COR-L47 (cell line): ENCODE results near the gene TEX50.
"Not testable (repeated sequence)": the region's sequence is repeated elsewhere in the genome, so short reads cannot be mapped to it uniquely, and the experiment has no call there.

Source experiments
- DNase-seq: peaks from one replicate; lab custom pipeline; 2025; lab: John Stamatoyannopoulos, UW

Gene TEX50, protein sequence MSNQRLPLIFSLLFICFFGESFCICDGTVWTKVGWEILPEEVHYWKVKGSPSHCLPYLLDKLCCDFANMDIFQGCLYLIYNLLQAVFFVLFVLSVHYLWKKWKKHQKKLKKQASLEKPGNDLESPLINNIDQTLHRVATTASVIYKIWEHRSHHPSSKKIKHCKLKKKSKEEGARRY

DNA sequence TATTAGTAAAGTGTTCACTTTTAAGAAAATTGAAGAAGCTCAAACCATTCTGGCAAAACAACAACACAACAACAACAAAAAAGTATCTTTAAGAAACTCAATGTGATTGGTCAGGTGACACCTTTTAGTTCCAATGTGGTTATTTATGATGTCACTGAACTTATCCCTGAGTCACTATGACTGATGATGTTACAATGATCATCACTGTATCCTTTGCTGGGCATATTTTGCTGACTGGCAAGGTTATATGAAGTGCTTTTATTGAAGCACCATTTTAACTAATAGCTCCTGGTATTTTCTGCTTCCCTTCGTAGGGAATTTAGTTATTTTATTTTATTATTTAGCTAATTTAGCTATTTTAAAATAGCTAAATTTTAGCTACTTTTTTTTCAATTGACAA lies at the start of gene TEX50:
TSS of gene TEX50 (plus strand) at position 223 of the 400 bp plus-strand sequence. CDS start 184 bp downstream, outside the sequence.
- no peak for DNase-seq

DNA sequence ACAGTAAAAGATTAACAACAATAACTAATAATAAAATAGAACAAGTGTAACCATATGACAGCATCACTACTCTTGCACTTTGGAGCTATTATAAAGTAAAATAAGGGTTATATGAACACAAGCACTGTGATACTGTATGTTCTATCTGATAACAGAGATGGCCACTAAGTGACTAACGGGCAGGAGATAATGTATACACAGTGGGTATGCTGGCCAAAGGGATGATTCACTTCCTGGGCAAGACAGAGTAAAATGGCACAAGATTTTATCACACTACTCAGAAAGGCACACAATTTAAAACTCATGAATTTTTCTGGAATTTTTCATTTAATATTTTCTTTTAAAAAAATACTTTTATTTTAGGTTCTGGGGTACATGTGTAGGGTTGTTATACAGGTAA lies 44.6 kb upstream of the TEX50 start:
- DNase-seq: no peak

DNA sequence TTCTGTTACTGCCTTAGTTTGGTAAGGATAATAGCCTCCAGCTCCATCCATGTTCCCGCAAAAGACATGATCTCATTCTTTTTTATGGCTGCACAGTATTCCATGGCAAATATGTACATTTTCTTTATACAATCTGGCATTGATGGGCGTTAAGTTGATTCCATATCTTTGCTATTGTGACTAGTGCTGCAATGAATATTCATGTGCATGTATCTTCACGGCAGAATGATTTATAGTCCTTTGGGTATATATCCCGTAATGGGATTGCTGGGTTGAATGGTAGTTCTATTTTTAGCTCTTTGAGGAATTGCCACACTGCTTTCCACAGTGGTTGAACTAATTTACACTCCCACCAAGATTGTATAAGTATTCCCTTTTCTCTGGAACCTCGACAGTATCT lies 44.0 kb upstream of the TEX50 start:
- DNase-seq: not testable (repeated sequence)

DNA sequence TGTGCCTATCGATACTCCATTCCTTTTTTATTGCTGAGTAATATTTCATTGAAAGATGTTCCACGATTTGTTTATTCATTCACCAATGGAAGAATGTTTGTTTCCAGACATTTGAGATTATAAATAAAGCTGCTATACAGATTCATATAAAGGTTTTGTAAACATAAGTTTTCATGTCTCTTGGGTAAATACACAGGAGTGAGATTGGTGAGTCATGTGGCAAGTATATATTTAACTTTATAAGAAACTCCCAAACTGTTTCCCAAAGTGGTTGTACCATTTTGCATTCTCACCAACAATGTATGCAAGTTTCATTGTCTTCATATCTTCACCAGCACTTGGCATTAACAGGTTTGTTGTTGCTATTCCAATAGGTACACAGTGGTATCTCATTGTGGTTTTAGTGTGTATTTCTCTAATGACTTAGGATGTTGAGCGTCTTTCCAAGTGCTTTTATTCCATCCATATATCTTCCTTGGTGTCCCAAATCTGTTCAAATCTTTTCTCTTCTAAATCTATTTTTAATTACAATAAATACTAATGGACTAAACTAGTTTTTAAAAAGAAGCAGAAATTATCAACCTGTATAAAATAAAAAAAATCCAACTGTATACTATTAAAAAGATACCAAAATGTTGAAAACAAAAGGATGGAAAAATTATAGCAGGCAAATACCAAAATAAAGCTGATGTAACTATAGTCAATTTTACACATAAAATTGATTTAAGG lies 38.9 kb upstream of the TEX50 start:
- DNase-seq: no peak

DNA sequence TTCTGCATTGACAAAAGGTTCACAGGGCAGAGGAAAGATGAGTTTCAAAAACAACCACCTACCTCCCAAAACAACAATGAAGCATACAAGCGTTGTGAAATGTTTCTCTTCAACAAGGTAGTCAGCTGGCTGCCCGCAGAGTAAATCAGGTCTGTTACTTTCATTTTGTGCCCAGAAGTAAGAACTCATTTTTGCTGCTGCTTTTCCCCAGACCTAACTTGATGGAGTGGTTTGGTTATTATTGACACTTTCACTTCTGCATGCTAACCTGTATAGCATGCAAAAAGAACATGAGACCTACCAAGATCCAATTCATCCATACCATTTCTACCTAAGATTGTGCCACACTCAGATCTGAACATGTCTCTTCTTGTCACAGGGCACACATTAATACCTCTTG lies 33.5 kb upstream of the TEX50 start:
- no peak for DNase-seq

DNA sequence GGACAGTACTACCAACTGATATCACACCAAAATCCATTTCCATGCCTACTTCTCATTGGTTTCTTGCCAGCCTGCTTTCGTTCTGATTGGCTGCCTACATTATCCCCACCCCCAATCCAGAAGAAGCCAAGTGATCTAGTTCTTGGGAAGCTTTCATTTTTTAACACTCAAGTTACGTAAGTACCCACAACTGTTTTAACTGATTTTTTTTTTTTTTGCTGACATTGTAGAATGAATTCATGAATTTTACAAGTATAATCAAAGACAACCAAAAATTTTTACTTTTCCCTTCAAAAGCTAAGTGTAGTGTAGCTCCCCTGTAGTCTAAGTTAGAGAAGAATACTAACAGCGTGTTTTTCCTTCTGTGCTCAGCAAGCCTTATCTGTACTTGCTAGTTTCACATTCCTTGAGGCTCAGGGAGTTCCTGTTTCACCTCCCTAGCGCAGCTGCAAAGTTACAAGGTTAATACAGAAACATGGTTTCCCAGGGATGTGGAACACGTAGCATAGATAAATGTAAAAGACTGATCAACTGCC lies 32.0 kb upstream of the TEX50 start, which contains the start of gene SLC9C2:
TSS of gene SLC9C2 (minus strand) at position 17 of the 536 bp plus-strand sequence. CDS start 1,296 bp downstream, outside the sequence.
- DNase-seq: no peak

DNA sequence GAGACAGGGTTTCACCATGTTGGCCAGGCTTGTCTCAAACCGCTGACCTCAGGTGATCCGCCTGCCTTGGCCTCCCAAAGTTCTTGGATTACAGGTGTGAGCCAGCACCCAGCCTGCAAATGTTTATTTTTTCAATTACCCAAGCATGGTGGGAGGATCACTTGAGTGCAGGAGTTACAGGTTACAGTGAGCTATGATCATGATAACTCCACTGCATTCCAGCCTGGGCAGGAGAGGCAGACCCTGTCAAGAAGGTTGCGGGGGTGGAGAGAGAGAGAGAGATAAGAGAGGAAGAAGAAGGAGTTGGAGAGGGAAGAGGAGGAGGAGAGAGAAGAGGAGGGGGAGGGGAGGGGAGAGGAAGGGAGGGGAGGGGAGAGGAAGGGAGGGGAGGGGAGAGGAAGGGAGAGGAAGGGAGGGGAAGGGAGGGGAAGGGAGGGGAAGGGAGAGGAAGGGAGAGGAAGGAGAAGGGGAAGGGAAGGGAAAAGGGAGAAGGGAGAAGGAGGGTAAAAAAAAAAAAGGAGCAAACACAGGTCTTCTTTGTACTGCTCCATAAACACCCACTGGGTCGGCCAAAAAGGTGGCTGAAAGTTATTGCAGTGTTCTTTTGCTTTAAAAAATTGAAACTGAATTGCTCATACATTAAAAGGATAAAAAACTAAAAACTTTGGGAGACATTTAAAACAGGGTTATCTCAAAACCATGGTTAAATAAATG lies 26.5 kb upstream of the TEX50 start:
- DNase-seq: no peak

DNA sequence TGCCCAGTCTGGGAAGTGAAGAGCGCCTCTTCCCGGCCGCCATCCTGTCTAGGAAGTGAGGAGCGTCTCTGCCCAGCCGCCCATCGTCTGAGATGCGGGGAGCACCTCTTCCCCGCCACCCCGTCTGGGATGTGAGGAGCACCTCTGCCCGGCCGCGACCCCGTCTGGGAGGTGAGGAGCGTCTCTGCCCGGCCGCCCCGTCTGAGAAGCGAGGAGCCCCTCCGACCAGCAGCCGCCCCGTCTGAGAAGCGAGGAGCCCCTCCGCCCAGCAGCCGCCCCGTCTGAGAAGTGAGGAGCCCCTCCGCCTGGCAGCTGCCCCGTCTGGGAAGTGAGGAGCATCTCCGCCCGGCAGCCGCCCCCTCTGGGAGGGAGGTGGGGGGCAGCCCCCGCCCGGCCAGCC lies 22.1 kb upstream of the TEX50 start:
- not testable (repeated sequence) for DNase-seq

DNA sequence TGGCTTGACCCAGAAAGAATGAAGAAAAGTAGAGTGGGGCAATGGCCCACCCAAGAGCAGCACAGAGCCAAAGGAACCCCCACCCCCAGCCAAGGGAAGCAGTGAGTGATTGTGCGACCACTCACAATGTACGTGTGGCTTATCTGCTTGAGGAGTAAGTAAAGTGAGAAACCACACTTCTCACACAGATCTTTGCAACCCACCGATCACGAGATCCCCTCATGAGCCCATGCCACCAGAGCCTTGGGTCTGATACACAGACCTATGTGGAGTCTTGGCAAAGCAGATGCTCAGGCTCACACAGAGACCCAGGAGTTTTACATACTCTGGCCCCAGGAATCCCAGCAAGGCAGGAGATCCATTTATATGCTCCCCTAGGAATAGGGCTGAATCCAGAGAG lies 18.3 kb upstream of the TEX50 start:
- no peak for DNase-seq

DNA sequence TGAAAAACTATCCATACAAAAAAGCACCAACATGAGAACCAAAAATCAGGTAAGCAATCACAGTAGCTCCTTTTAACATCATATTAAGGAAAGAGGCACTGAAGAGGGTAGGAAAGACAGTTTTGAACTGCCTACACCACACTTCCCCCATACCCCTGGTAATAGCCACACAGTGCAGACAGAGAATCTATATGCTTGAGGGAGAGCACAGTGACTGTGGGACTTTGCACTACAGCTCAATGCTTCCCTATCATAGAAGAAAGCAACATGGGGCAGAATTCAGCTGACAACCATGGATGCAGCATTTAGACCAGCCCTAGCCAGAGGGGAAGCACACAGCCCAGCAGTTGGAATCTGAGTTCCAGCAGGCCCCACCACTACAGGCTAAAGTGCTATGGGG lies 7.9 kb upstream of the TEX50 start:
- DNase-seq: no peak

DNA sequence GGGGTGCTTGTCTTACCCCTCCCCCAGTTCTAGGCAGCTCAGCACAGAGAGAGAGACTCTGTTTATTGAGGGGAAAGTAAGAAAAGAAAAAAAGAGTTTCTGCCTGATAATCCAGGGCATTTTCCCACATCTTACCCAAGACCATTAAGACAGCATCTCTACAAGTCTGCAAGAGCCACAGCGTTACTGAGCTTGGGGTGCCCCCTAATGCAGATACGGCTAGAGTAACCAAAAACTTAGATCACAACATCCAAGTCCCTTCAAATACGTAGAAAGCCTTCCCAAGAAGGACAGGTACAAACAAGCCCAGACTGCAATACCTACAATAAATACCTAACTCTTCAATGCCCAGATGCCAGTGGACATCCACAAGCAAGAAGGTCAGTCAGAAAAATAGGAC lies 6.2 kb upstream of the TEX50 start:
- DNase-seq: no peak

DNA sequence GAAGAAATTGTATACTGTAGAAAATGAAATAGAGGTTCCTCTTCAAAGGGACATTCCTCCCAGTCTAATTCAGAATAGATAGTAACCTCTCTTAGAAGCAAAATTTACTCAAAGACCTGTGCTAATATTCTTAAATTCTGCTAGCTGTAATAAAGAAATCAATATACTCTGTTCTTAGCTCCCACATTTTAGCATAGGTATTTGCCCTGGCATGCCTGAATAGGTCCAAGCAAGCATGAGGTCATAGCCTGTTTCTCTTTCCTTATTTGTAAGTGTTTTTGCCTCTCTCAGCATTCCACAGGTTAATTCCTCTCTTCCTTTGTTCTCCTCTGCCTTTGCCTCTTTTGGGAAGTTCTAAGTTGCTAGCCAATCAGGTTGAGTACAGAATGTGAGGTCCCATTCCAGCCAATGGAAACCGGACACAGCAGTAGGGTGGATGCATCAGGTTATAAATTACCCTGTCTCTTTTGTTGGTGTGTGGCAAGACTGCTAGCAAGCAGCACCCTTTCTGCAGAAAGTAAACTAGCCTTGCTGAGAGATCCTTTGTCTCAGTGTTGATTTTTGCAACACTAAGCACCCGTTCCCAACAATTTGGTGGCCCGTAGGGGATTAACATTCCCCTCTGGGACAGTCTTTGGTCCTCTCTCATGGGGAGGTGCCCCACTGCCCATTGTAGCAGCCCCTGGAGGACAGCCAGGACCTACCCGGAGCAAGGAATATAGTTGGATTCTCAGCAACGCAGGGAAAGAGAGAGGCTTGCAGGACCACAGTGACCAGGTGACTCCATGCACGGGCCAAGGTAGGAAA lies 2.3 kb downstream of the TEX50 start:
- not testable (repeated sequence) for DNase-seq

DNA sequence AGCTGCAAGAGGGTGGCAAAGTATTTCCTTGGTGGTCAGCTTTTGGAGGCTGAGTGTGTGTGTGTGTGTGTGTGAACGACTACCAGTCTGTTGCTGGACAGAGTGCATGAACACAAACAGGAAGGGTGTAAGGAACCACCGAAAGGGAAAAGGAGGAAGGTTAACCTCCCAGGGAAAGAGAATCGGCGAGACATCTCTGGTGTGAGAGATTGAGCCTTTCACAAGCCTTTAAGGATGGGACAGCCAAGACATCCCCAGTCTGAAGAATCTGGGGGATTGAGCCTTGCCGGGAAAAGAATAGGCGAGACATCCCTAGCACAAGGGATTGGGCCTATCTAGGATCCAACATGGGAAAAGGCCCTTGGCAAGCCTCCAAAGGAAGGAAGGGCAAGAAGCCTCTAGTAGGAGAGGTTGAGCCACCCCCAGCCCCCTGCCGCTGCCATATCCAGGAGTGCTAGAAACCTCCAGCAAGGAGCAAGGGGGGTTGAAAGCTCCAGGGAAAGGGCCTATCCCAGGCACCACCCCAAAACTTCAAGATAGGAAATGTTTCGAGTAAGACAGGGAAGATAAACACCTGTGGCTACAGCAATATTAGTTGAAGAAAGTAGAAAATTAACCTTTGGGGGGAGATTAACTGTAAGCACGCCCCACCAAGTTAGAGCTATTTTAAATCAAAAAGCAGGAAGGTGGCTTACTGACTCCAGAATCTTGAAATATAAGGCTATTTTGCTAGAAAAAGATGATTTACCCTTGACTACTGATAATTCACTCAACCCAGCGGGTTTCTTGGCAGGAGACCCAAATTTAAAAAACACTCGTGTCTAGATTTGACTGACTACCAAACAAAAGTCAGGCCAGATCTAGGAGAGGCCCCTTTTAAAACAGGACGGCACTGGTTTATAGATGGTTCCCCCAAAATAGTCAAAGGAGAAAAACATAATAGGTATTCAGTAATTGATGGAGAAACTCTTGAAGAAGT lies 3.2 kb downstream of the TEX50 start:
- no peak for DNase-seq

DNA sequence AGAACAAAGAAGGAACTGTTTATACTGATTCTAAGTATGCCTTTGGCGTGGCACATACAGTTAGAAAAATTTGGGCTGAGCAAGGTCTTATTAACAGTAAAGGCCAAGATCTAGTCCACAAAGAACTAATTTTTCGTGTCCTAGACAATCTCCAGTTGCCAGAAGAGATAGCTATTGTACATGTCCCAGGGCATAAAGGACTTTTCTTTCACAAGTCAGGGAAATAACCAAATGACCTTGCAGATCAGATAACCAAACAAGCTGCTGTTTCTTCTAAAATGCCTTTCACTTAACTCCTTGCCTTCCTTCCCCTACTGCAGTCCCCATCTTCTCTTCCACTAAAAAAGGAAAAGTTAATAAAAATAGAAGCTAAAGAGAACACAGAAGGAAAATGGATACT lies 4.0 kb downstream of the TEX50 start:
- DNase-seq: no peak

DNA sequence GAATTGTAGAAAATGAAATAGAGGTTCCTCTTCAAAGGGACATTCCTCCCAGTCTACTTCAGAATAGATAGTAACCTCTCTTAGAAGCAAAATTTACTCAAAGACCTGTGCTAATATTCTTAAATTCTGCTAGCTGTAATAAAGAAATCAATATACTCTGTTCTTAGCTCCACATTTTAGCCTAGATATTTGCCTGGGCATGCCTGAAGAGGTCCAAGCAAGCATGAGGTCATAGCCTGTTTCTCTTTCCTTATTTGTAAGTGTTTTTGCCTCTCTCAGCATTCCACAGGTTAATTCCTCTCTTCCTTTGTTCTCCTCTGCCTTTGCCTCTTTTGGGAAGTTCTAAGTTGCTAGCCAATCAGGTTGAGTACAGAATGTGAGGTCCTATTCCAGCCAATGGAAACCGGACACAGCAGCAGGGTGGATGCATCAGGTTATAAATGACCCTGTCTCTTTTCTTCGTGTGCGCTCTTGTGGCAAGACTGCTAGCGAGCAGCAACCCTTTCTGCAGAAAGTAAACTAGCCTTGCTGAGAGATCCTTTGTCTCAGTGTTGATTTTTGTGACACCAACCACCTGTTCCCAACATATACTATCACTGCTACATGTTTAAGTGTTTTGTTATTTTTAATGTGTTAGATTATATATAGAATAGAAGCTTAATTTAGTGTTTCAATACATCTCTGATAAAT lies 7.5 kb downstream of the TEX50 start:
- not testable (repeated sequence) for DNase-seq

DNA sequence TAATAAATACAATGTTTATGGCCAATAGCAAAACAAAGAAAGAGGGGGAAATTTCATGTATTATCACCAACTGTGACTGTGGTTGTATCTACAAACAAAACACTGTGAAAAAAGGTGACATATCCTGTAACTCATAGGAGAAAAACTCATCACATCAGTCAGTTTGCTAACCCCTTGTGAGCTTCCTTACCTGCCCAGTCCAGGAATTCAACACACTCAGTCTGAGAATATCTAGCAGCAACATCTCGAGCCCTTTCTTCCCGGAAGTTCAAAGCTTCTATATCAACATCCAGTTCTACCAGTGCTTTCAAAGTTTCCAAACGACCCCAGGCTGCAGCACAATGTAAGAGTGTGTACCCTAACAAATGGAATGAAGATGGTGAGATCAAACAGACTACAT lies 11.5 kb downstream of the TEX50 start:
- DNase-seq: no peak

DNA sequence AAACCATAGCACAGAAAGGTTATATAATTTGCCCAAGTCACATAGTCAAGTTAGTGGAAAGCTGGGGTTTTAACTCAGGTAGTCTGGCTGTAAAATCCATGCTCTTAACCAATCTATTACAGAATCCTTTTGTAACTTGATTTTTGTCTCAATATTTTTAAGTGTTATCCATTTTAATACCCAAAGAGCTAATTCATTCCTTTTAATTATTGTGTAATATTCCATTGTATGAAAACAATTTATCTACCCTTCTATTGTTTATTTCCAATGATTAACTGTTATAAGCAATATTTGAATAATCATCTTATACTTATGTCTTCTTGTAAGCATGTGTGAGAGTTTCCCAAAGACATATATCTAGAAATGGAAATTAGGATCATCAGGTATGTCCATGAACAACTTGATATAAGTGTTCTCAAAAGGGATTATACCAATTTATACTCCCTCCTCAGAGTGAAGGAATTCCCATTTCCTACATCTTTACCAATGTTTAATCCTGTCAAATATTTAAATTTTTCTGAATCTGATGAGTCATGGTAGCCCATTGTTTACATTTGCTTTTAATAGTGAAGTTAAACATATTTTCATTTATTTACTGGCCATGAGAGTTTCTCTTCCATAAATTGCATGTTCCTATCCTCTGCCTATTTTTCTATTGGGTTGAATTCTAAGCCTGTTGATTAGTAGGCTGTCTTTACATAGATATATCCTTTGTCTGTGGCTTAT lies 13.9 kb downstream of the TEX50 start:
- DNase-seq: no peak

DNA sequence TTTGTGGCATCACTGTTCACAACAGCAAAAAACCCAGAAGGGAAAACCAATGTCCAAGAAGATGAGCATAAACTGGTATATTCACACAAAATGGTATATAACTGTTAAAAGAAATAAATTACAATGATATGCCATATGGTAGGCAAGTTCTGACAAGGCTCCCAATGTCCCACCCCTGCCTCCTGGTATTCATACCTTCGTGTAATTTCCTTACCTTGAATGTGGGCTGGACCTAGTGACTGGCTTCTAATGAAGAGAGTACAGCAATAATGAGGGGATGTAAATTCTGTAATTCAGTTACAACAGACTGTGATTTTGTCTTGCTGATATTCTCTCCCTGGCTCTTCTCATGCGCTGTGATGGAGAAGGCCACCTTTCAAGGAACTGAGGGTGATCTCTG lies 25.2 kb downstream of the TEX50 start:
- DNase-seq: no peak

DNA sequence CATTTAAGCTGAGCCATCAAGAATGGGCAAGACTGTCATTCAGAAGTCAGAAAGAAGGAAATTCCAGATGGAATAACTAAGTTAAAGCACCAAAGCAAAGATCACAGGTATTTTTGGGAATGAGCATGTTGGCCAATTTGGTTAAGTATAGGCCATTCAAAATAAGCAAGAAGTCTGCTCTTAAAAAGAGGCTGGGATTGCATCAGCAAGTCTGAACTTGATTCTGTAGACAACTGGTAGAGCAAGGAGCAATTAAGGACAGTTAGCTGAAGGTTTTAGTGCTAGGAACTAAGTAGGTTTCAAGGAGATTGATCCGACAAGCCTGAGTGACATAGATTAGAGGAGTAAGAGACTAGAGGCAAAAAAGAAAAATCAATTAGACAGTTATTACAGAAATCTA lies 26.1 kb downstream of the TEX50 start:
- no peak for DNase-seq

DNA sequence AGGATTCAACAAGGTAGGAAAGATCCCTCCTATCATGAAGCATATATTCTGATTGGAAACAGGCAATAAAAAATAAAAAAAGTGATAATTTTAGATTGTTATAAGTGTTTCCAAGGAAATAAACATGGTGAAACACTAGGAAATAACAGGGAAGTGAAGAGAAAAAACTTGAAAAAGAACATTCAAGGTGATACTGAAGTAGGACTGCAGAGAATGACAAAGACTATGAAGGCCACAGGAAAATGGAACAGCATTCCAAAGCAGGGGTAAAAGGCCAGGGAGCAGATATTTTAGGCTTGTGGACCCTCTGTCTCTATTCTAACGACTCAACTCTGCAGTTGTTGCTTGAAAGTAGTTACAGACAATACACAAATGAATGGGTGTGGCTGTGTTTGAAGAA lies 26.6 kb downstream of the TEX50 start:
- DNase-seq: no peak
